T-cell (primary cell): ENCODE data around the gene RBPJ. TPM values are rescaled to one million over a fixed set of nuclear protein-coding genes. Genes with fewer than 3 reads are reported as not detected.

ENCODE experiments used
- ATAC-seq, 4 experiments: fragments of 200-7000 bp in 3 of 4; fragments of 150-1000 bp in 1 of 4; cut with Tn5 transposase; replicated peaks in 1 of 4; 1 replicate in 3 of 4; 2 replicates in 1 of 4; pipeline ENCODE4 v1.10.0; 2021; ENCODE audit warnings: moderate library complexity in 3 of 4, mild to moderate bottlenecking in 2 of 4, moderate number of reproducible peaks in 1 of 4
- CTCF ChIA-PET, 2 donors: fragments of 300-600 bp; sonication (Branson Sonifier 250); formaldehyde crosslinking; loops; one replicate each; lab custom pipeline; 2022; ENCODE audit warnings: antibody characterized with exemption in 2 of 2; lab: Charles Lee
- POLR2A ChIA-PET, 2 donors: fragments of 300-600 bp; sonication (Branson Sonifier 250); formaldehyde crosslinking; loops; one replicate each; lab custom pipeline; 2022; ENCODE audit warnings: antibody characterized with exemption in 2 of 2; lab: Charles Lee
- DNase-seq, 35 experiments: peaks; one replicate each; pipeline versions ENCODE4 v3.0.0 to v3.0.0-alpha.2; 2013 to 2023
- H3K27ac ChIP-seq: one replicate; pipeline ENCODE4 v1.5.1; 2013; ENCODE audit warnings: low read length
- H3K27me3 ChIP-seq, 2 experiments: replicated peaks in 1 of 2; 1 replicate in 1 of 2; 2 replicates in 1 of 2; pipeline versions ENCODE4 v1.6.1 to v1.7.0; 2013; ENCODE audit warnings: low read length in 1 of 2, mixed read lengths in 1 of 2; ENCODE audit not compliant: control insufficient read depth in 2 of 2, insufficient read depth in 2 of 2; ENCODE audit errors: extremely low read depth in 1 of 2
- H3K36me3 ChIP-seq, 2 donors: 1 replicate in 1 of 2; 2 replicates in 1 of 2; pipeline versions ENCODE4 v1.6.1 to v1.7.0; 2013; ENCODE audit warnings: low read length in 1 of 2; ENCODE audit not compliant: control insufficient read depth in 2 of 2, insufficient read depth in 1 of 2; ENCODE audit errors: extremely low read depth in 1 of 2
- H3K4me1 ChIP-seq, 2 experiments: 1 replicate in 1 of 2; 2 replicates in 1 of 2; pipeline versions ENCODE4 v1.6.1 to v1.7.0; 2013; ENCODE audit warnings: low read length in 2 of 2, mixed read lengths in 1 of 2; ENCODE audit not compliant: insufficient read depth in 2 of 2, control insufficient read depth in 1 of 2; ENCODE audit errors: extremely low read depth in 1 of 2
- H3K4me3 ChIP-seq, 2 donors: 1 replicate in 1 of 2; 2 replicates in 1 of 2; pipeline versions ENCODE4 v1.5.1 to v1.7.0; 2013; ENCODE audit warnings: mild to moderate bottlenecking in 2 of 2, low read length in 1 of 2, moderate library complexity in 1 of 2; ENCODE audit not compliant: control insufficient read depth in 1 of 2; ENCODE audit errors: extremely low read depth in 1 of 2
- H3K9me3 ChIP-seq: 2 replicates; pipeline ENCODE4 v1.7.0; 2013
- H3K27ac Mint-ChIP-seq, 2 donors: one replicate each; pipeline ENCODE4 v1.8.0; 2020 to 2021; ENCODE audit warnings: mild to moderate bottlenecking in 2 of 2, mixed read lengths in 2 of 2
- H3K27me3 Mint-ChIP-seq, 2 donors: one replicate each; pipeline ENCODE4 v1.8.0; 2021 to 2022; ENCODE audit warnings: mixed read lengths in 2 of 2
- H3K36me3 Mint-ChIP-seq: one replicate; pipeline ENCODE4 v1.8.0; 2021; ENCODE audit warnings: mixed read lengths
- H3K4me1 Mint-ChIP-seq, 3 donors: one replicate each; pipeline ENCODE4 v1.8.0; 2020 to 2022; ENCODE audit warnings: mixed read lengths in 3 of 3, mild to moderate bottlenecking in 1 of 3
- H3K4me3 Mint-ChIP-seq, 3 donors: one replicate each; pipeline ENCODE4 v1.8.0; 2020 to 2022; ENCODE audit warnings: mild to moderate bottlenecking in 3 of 3, mixed read lengths in 3 of 3, moderate library complexity in 3 of 3
- H3K9me3 Mint-ChIP-seq, 3 donors: one replicate each; pipeline ENCODE4 v1.8.0; 2020 to 2022; ENCODE audit warnings: mixed read lengths in 3 of 3
- WGBS: methylation state at CpG from one replicate; pipeline ENCODE4 v1.1.5; 2013; ENCODE audit warnings: missing lambda C conversion rate; ENCODE audit not compliant: insufficient coverage; 5-methylcytosine and 5-hydroxymethylcytosine counted together
- total RNA-seq, 35 experiments: library from RNA in 6 of 35; stranded (reverse) in 6 of 35; fragments of 120-200 nt in 1 of 35; gene quantifications; one replicate each; pipeline versions ENCODE4 v1.2.1 to v1.2.4 and lab custom pipeline; 2013 to 2026

The RBPJ gene
- total RNA-seq, 5 donors from 2014 or later (not counting 1 experiment from before 2014, with no cell fraction given): 55.6 to 81.1 (median 60.5) TPM

- Histone ChIP-seq H3K4me1 (no peaks in the 10 kb centered on the region), H3K9me3 (peaks cover 6% of the 10 kb centered on the region), H3K4me3 (no peak overlapping the region), H3K27ac (no peak overlapping the region), H3K27me3 (no peaks in the 10 kb centered on the region), H3K36me3 (peaks cover 0 to 12% of the 10 kb centered on the region in 2 donors)
- CTCF ChIA-PET: interaction anchor here (0.6 to 1.8 kb wide), 10 partner anchors 10 to 606 kb away, joined by 3 to 22 read pairs (median 3); no protein-coding TSS in a partner anchor
- ATAC-seq (no peak), DNase-seq (no peak)
- H3K27me3 Mint-ChIP-seq: no peaks in the 10 kb centered on the region
- no peak overlapping the region for H3K27ac Mint-ChIP-seq
- peaks cover 38% of the 10 kb centered on the region for H3K36me3 Mint-ChIP-seq
- POLR2A ChIA-PET: no interaction called here
- H3K9me3 Mint-ChIP-seq: peaks cover 10% of the 10 kb centered on the region in 3 donors
- H3K4me3 Mint-ChIP-seq: peak overlapping the region in 1 of 3 donors; percentile 2
- H3K4me1 Mint-ChIP-seq: peaks cover 8 to 23% (median 12%) of the 10 kb centered on the region in 3 donors
- 100% methylated on average over 2 of the region's 4 CpGs for WGBS
These were observed 85.6 kb downstream of the RBPJ start for GRCh38 chr4:26406346-26406975.

DNA sequence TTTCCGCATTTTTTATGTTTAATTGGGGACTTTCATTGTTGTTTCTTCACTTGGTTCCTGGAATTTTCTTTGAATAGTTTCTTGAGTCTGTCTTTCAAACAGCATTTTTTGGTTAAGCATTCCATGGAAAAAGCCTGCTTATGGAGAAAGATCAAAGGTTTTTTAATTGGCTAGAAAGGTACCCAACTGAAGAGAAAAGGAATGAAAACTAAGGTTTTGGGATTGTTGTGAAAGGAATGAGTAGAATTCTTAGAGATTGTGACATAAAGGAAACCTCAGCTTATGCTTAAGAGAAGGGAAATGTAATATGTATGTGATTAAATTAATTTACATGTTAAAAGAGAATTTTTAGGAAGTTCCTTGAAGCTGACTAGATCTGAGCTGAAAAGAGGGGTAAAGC lies 86.7 kb downstream of the RBPJ start:
- 100% methylated on average over 1 of the region's 1 CpG for WGBS
- DNase-seq (no peak), ATAC-seq (no peak)
- Mint-ChIP-seq H3K9me3 (peaks cover 10% of the 10 kb centered on the region in 3 donors), H3K27ac (no peak overlapping the region), H3K4me1 (peaks cover 4 to 18% (median 8%) of the 10 kb centered on the region in 3 donors), H3K27me3 (no peaks in the 10 kb centered on the region), H3K36me3 (peaks cover 34% of the 10 kb centered on the region), H3K4me3 (no peak overlapping the region)
- ChIA-PET CTCF (interaction anchor here (0.5 to 1.8 kb wide), 20 partner anchors 21 to 995 kb away, joined by 3 to 22 read pairs (median 3); no protein-coding TSS in a partner anchor), POLR2A (no interaction called here)
- Histone ChIP-seq H3K36me3 (peaks cover 0 to 12% of the 10 kb centered on the region in 2 donors), H3K9me3 (peaks cover 6% of the 10 kb centered on the region), H3K4me3 (no peak overlapping the region), H3K27ac (no peak overlapping the region), H3K4me1 (no peaks in the 10 kb centered on the region), H3K27me3 (no peaks in the 10 kb centered on the region)

- H3K36me3 Mint-ChIP-seq: peaks cover 33% of the 10 kb centered on the region
- no peak overlapping the region for H3K4me3 Mint-ChIP-seq
- no CpG with 5 or more reads among the region's 2 CpGs for WGBS
- H3K27me3 Mint-ChIP-seq: no peaks in the 10 kb centered on the region
- ATAC-seq: peak in 3 of 4 experiments; percentile 45 to 55 (median 53)
- no peaks in the 10 kb centered on the region for H3K27me3 ChIP-seq
- peaks cover 0 to 6% (median 0%) of the 10 kb centered on the region in 3 donors for H3K4me1 Mint-ChIP-seq
- H3K9me3 Mint-ChIP-seq: peaks cover 7 to 10% (median 8%) of the 10 kb centered on the region in 3 donors
- no peak overlapping the region for H3K27ac ChIP-seq
- no peak overlapping the region for H3K4me3 ChIP-seq
- H3K27ac Mint-ChIP-seq: no peak overlapping the region
- no peaks in the 10 kb centered on the region for H3K4me1 ChIP-seq
- ChIA-PET CTCF (interaction anchor here (0.5 to 3.6 kb wide), 16 partner anchors 9 to 966 kb away, joined by 3 to 40 read pairs (median 4); no protein-coding TSS in a partner anchor), POLR2A (interaction anchor here in 1 of 2 donors (0.7 kb wide), 1 partner anchor 63 kb away, joined by 3 read pairs; no protein-coding TSS in a partner anchor)
- peak in 16 of 35 experiments; percentile 3 to 74 (median 16) for DNase-seq
- H3K36me3 ChIP-seq: peaks cover 3 to 12% of the 10 kb centered on the region in 2 donors
- peaks cover 5% of the 10 kb centered on the region for H3K9me3 ChIP-seq
These were observed 89.8 kb downstream of the RBPJ start for GRCh38 chr4:26410385-26411293.

GRCh38 chr4:26412381-26413372 lies 91.9 kb downstream of the RBPJ start:
- WGBS: 97% methylated on average over 5 of the region's 7 CpGs
- H3K27ac Mint-ChIP-seq: no peak overlapping the region
- no peak overlapping the region for H3K4me3 ChIP-seq
- ATAC-seq: no peak
- H3K27ac ChIP-seq: no peak overlapping the region
- POLR2A ChIA-PET: no interaction called here
- H3K4me1 Mint-ChIP-seq: peaks cover 0 to 6% (median 0%) of the 10 kb centered on the region in 3 donors
- CTCF ChIA-PET: interaction anchor here (0.6 to 3.2 kb wide), 7 partner anchors 29 to 424 kb away, joined by 3 to 18 read pairs (median 3); no protein-coding TSS in a partner anchor
- peaks cover 25% of the 10 kb centered on the region for H3K36me3 Mint-ChIP-seq
- H3K9me3 Mint-ChIP-seq: no peaks in the 10 kb centered on the region
- H3K36me3 ChIP-seq: peaks cover 3% of the 10 kb centered on the region in 2 donors
- H3K27me3 ChIP-seq: no peaks in the 10 kb centered on the region
- no peaks in the 10 kb centered on the region for H3K27me3 Mint-ChIP-seq
- H3K9me3 ChIP-seq: no peaks in the 10 kb centered on the region
- no peak overlapping the region for H3K4me3 Mint-ChIP-seq
- no peak for DNase-seq
- H3K4me1 ChIP-seq: no peaks in the 10 kb centered on the region

DNA sequence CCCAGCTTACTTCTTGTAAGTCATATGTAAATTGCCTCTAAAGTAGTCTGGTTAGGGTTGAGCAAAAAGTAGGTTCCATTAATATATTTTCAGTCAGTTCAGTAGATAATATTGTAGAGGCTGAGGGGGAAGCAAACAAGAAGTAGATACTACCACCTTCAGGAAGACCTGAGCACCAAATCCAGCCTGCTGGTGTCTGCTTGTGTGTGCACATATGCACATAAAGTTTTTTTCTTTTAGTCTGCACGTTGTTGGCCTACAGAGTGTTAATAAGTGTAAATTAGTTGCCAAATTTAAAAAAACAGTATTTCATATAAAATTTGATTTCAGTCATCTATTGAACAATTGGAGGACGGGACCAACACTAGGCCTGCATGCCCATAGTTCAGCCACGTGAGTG lies 92.8 kb downstream of the RBPJ start:
- H3K4me3 Mint-ChIP-seq: no peak overlapping the region
- peaks cover 25% of the 10 kb centered on the region for H3K36me3 Mint-ChIP-seq
- H3K27ac Mint-ChIP-seq: no peak overlapping the region
- no CpG with 5 or more reads among the region's 3 CpGs for WGBS
- H3K27ac ChIP-seq: no peak overlapping the region
- no peaks in the 10 kb centered on the region for H3K4me1 ChIP-seq
- no peak for DNase-seq
- no peaks in the 10 kb centered on the region for H3K27me3 ChIP-seq
- H3K4me1 Mint-ChIP-seq: peaks cover 0 to 11% (median 0%) of the 10 kb centered on the region in 3 donors
- ATAC-seq: no peak
- no peak overlapping the region for H3K4me3 ChIP-seq
- no peaks in the 10 kb centered on the region for H3K27me3 Mint-ChIP-seq
- CTCF ChIA-PET: interaction anchor here in 1 of 2 donors (0.6 to 1.1 kb wide), 4 partner anchors 28 to 500 kb away, joined by 3 to 4 read pairs (median 3); no protein-coding TSS in a partner anchor
- H3K36me3 ChIP-seq: peaks cover 3% of the 10 kb centered on the region in 2 donors
- H3K9me3 Mint-ChIP-seq: no peaks in the 10 kb centered on the region
- H3K9me3 ChIP-seq: no peaks in the 10 kb centered on the region
- POLR2A ChIA-PET: interaction anchor here in 1 of 2 donors (0.7 kb wide), 1 partner anchor 589 kb away, joined by 4 read pairs; no protein-coding TSS in a partner anchor
